ENCODE results near the gene CACUL1. TPM values are rescaled to one million over a fixed set of nuclear protein-coding genes. Genes with fewer than 3 reads are reported as not detected.
"Not testable (repeated sequence)": the region's sequence is repeated elsewhere in the genome, so short reads cannot be mapped to it uniquely, and the experiment has no call there.

Gene CACUL1
- polyA plus RNA-seq, 1 experiment: 15.3 TPM

DNA sequence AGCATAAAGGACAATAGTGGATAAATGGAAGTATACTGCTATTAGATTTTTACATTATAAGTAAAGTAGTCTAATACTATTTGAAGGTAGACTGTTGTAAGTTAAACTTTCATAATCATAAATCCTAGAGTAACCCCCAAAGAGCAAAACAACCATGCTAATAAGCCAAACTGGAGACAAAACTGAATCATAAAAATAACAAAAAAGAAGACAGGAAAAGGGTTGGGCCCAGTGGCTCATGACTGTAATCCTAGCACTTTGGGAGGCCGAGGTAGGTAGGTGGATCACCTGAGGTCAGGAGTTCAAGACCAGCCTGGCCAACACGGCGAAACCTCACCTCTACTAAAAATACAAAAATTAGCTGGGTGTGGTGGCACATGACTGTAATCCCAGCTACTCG, 9.7 kb downstream of the CACUL1 start:
- Histone ChIP-seq H3K9me3 (ENCODE audit: control insufficient read depth, insufficient read depth, low read length) (no peaks in the 10 kb centered on the region; the same call in 1 of the 2 replicates), H3K27ac (ENCODE audit: low read depth, low read length) (no peak overlapping the region), H3K27me3 (ENCODE audit: control insufficient read depth, insufficient read depth, low read length) (no peaks in the 10 kb centered on the region), H3K4me3 (ENCODE audit: low read depth, low read length) (no peak overlapping the region)
- no peak for TF ChIP-seq CTCF (IDR thresholded peaks at IDR 0.05; ENCODE audit: low read depth, low read length)
- CTCF ChIA-PET: no interaction called here
- DNase-seq (ENCODE audit: low read depth, low spot score): no peak
- POLR2A ChIA-PET: no interaction called here

GRCh38 chr10:118744346-118744918, 10.3 kb downstream of the CACUL1 start:
- CTCF ChIA-PET: interaction anchor here (0.9 kb wide), 1 partner anchor 10 kb away, joined by 3 read pairs; no protein-coding TSS in a partner anchor
- H3K27me3 ChIP-seq (ENCODE audit: control insufficient read depth, insufficient read depth, low read length); H3K27ac ChIP-seq (ENCODE audit: low read depth, low read length); H3K4me3 ChIP-seq (ENCODE audit: low read depth, low read length); H3K9me3 ChIP-seq (ENCODE audit: control insufficient read depth, insufficient read depth, low read length); DNase-seq (ENCODE audit: low read depth, low spot score); POLR2A ChIA-PET: not testable (repeated sequence)

GRCh38 chr10:118742782-118743181, 12.0 kb downstream of the CACUL1 start:
- Histone ChIP-seq H3K4me3 (ENCODE audit: low read depth, low read length) (no peak overlapping the region), H3K9me3 (ENCODE audit: control insufficient read depth, insufficient read depth, low read length) (no peaks in the 10 kb centered on the region; the same call in 1 of the 2 replicates), H3K27me3 (ENCODE audit: control insufficient read depth, insufficient read depth, low read length) (no peaks in the 10 kb centered on the region), H3K27ac (ENCODE audit: low read depth, low read length) (peak overlapping the region; percentile 80)
- POLR2A ChIA-PET: interaction anchor here (1.5 kb wide), 1 partner anchor 12 kb away, joined by 5 read pairs; the partner anchor contains the start of gene CACUL1
- CTCF ChIA-PET: interaction anchor here (1.1 kb wide), 1 partner anchor 23 kb away, joined by 4 read pairs; no protein-coding TSS in a partner anchor
- peak; percentile 55 for DNase-seq (ENCODE audit: low read depth, low spot score)
- TF ChIP-seq CTCF (IDR thresholded peaks at IDR 0.05; ENCODE audit: low read depth, low read length): no peak

GRCh38 chr10:118742032-118742431, 12.7 kb downstream of the CACUL1 start:
- DNase-seq (ENCODE audit: low read depth, low spot score): no peak
- H3K27me3 ChIP-seq (ENCODE audit: control insufficient read depth, insufficient read depth, low read length): no peaks in the 10 kb centered on the region
- no peak for TF ChIP-seq CTCF (IDR thresholded peaks at IDR 0.05; ENCODE audit: low read depth, low read length)
- H3K27ac ChIP-seq (ENCODE audit: low read depth, low read length): no peak overlapping the region
- ChIA-PET POLR2A (interaction anchor here (1.5 kb wide), 1 partner anchor 13 kb away, joined by 5 read pairs; the partner anchor contains the start of gene CACUL1), CTCF (interaction anchor here (1.1 to 1.4 kb wide), 3 partner anchors 21 to 173 kb away, joined by 3 to 7 read pairs (median 4); no protein-coding TSS in a partner anchor)
- no peaks in the 10 kb centered on the region; the same call in 1 of the 2 replicates for H3K9me3 ChIP-seq (ENCODE audit: control insufficient read depth, insufficient read depth, low read length)
- no peak overlapping the region for H3K4me3 ChIP-seq (ENCODE audit: low read depth, low read length)

GRCh38 chr10:118738406-118738805, 16.4 kb downstream of the CACUL1 start:
- CTCF ChIA-PET: interaction anchor here (1.1 to 1.2 kb wide), 2 partner anchors 13 to 18 kb away, joined by 3 to 8 read pairs; no protein-coding TSS in a partner anchor

More at GRCh38 chr10:118738406-118738805, 16.4 kb downstream of the CACUL1 start:
- TF ChIP-seq CTCF (IDR thresholded peaks at IDR 0.05; ENCODE audit: low read depth, low read length): no peak
- no peak overlapping the region for H3K27ac ChIP-seq (ENCODE audit: low read depth, low read length)
- POLR2A ChIA-PET: no interaction called here
- H3K9me3 ChIP-seq (ENCODE audit: control insufficient read depth, insufficient read depth, low read length): no peaks in the 10 kb centered on the region
- no peak for DNase-seq (ENCODE audit: low read depth, low spot score)
- no peak overlapping the region for H3K4me3 ChIP-seq (ENCODE audit: low read depth, low read length)
- H3K27me3 ChIP-seq (ENCODE audit: control insufficient read depth, insufficient read depth, low read length): no peaks in the 10 kb centered on the region

Measured in AG04450 (cell line).